ENCODE measurements around the gene ACHE.

GRCh38 chr7:100901921-100902332 lies 6.2 kb upstream of the ACHE start:
- TF ChIP-seq POLR2AphosphoS5 (IDR thresholded peaks at IDR 0.05; ENCODE audit: low read depth, low read length), result no peak
- TF ChIP-seq POLR2A (IDR thresholded peaks at IDR 0.05; ENCODE audit: low read depth, low read length), result no peak
- no peak for TF ChIP-seq TAF1 (IDR thresholded peaks at IDR 0.05; ENCODE audit: borderline replicate concordance, low read depth, low read length)

All from GM12892 (cell line).